Gastroesophageal sphincter (tissue), 3 donors: ENCODE data around the gene ETFDH.

Experiments
- EP300 ChIP-seq: sonication (generic); formaldehyde crosslinking; IDR thresholded peaks from one replicate; pipeline ENCODE4 v1.6.1; 2017; ENCODE audit warnings: antibody characterized with exemption, mild to moderate bottlenecking
- POLR2A ChIP-seq, 2 donors: fragments of 450-650 bp; IDR thresholded peaks; one replicate each; pipeline ENCODE4 v1.6.1; 2017; ENCODE audit warnings: antibody characterized with exemption in 2 of 2, mild to moderate bottlenecking in 2 of 2, moderate library complexity in 1 of 2
- POLR2AphosphoS5 ChIP-seq: sonication (generic); formaldehyde crosslinking; IDR thresholded peaks from one replicate; pipeline ENCODE4 v1.6.1; 2017; ENCODE audit warnings: antibody characterized with exemption
- TF ChIP-seq, protein P1 (sequence below), 4 experiments: fragments of 200-600 bp in 2 of 4; fragments of 450-650 bp in 2 of 4; sonication (generic) in 1 of 4; IDR thresholded peaks; one replicate each; pipeline ENCODE4 v1.5.1; 2017 to 2019; ENCODE audit warnings: antibody characterized with exemption in 4 of 4, mild to moderate bottlenecking in 2 of 4, moderate library complexity in 2 of 4

DNA sequence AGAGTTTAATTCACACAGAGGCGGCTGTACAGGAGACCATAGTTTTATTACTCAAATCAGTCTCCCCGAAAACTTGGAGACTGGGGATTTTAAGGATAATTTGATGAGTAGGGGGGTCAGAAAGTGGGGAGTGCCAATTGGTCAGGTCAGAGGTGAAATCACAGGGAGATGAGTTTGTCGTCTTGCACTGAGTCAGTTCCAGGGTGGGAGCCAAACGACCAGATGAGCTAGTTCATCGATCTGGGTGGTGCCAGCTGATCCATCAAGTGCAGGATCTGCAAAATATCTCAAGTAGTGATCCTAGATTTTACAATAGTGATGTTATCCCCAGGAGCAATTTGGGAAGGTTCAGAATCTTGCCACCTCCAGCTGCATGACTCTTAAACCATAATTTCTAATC is 4.0 kb downstream of the ETFDH start:
- TF ChIP-seq, protein P1, sequence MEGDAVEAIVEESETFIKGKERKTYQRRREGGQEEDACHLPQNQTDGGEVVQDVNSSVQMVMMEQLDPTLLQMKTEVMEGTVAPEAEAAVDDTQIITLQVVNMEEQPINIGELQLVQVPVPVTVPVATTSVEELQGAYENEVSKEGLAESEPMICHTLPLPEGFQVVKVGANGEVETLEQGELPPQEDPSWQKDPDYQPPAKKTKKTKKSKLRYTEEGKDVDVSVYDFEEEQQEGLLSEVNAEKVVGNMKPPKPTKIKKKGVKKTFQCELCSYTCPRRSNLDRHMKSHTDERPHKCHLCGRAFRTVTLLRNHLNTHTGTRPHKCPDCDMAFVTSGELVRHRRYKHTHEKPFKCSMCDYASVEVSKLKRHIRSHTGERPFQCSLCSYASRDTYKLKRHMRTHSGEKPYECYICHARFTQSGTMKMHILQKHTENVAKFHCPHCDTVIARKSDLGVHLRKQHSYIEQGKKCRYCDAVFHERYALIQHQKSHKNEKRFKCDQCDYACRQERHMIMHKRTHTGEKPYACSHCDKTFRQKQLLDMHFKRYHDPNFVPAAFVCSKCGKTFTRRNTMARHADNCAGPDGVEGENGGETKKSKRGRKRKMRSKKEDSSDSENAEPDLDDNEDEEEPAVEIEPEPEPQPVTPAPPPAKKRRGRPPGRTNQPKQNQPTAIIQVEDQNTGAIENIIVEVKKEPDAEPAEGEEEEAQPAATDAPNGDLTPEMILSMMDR (IDR thresholded peaks at IDR 0.05): no peak
- no peak for TF ChIP-seq EP300
- no peak for TF ChIP-seq POLR2A (IDR thresholded peaks at IDR 0.05)
- TF ChIP-seq POLR2AphosphoS5: no peak
